ENCODE data around the gene ACOX1. TPM values are rescaled to one million over a fixed set of nuclear protein-coding genes. Genes with fewer than 3 reads are reported as not detected.

Gene ACOX1
- total RNA-seq, 4 donors from 2014 or later: 37.0 to 254 (median 212) TPM

DNA sequence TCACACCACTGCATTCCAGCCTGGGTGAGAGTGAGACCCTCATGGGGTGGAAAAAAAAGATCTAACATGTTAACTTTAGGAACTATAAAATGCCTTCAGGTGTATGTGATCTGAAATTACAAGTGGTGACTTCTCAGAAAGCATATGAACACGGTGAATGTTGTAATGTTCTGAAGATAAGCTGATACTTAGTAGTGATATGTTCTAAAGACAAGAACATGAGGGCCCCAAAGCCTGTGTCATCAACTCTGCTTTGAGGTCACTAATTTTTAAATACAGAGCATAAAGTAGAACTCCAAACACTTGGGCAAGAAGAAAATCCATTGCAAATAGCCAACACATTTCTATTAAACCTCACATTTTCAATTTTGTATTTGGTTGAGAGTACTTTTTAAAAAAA is 35.5 kb downstream of the ACOX1 start:
- intact Hi-C loops (cut with DNase I; ENCODE audit: low total_unique reads) (no loop called here), in situ Hi-C loops (cut with MboI; ENCODE audit: low pct_ligation_motif_present in 1 of 4, low pct_unique_long_range_greater_than_20kb in 1 of 4, low sequenced_read_pairs in 3 of 4) (no loop called here)
- H3K9me3 ChIP-seq: no peaks in the 10 kb centered on the region
- DNase-seq: no peak
- H3K36me3 ChIP-seq: peaks cover 0 to 32% (median 12%) of the 10 kb centered on the region in 4 donors
- peaks cover 5 to 13% (median 11%) of the 10 kb centered on the region in 4 donors for H3K4me1 ChIP-seq
- WGBS, 2 donors (ENCODE audit: low coverage in 1 of 2): 92 to 100% methylated on average over 1 of the region's 1 CpG
- TF ChIP-seq EP300 (IDR thresholded peaks at IDR 0.05; ENCODE audit: low read depth) (no peak), POLR2A (IDR thresholded peaks at IDR 0.05) (no peak), POLR2AphosphoS5 (IDR thresholded peaks at IDR 0.05) (no peak)
- H3K27me3 ChIP-seq: no peaks in the 10 kb centered on the region
- H3K4me3 ChIP-seq: no peak overlapping the region
- H3K27ac ChIP-seq: no peak overlapping the region

DNA sequence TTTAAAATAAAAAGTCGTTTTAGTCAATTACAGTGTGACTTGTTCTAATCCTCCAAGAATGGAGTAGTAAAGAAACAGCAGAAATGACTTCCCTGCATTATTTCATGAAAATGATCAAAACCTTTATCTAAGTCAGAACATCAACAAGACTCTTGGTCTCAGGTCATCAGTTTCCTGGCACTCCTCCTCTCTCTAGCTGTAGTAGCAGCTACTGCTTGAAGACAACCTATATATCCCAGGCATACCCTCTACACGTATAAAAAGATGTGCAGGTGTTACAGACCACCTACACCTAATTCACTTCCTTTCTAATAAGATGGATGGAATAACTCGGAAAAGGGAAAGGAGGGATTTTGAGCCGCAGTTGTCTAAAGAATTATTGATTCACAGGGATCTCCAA is 36.5 kb downstream of the ACOX1 start:
- H3K36me3 ChIP-seq: peaks cover 0 to 22% (median 8%) of the 10 kb centered on the region in 4 donors
- no peaks in the 10 kb centered on the region for H3K9me3 ChIP-seq
- intact Hi-C loops (cut with DNase I; ENCODE audit: low total_unique reads) (no loop called here), in situ Hi-C loops (cut with MboI; ENCODE audit: low pct_ligation_motif_present in 1 of 4, low pct_unique_long_range_greater_than_20kb in 1 of 4, low sequenced_read_pairs in 3 of 4) (no loop called here)
- TF ChIP-seq POLR2AphosphoS5 (IDR thresholded peaks at IDR 0.05) (no peak), EP300 (IDR thresholded peaks at IDR 0.05; ENCODE audit: low read depth) (no peak), CTCF (IDR thresholded peaks at IDR 0.05) (no peak), POLR2A (IDR thresholded peaks at IDR 0.05) (no peak)
- 92 to 93% methylated on average over 4 of the region's 4 CpGs for WGBS, 2 donors (ENCODE audit: low coverage in 1 of 2)
- no peaks in the 10 kb centered on the region for H3K27me3 ChIP-seq
- no peak for DNase-seq
- peaks cover 5 to 13% (median 11%) of the 10 kb centered on the region in 4 donors for H3K4me1 ChIP-seq
- no peak overlapping the region for H3K4me3 ChIP-seq
- no peak overlapping the region for H3K27ac ChIP-seq

- DNase-seq: no peak
- TF ChIP-seq POLR2AphosphoS5 (IDR thresholded peaks at IDR 0.05) (no peak), POLR2A (IDR thresholded peaks at IDR 0.05) (no peak), CTCF (IDR thresholded peaks at IDR 0.05) (no peak), EP300 (IDR thresholded peaks at IDR 0.05; ENCODE audit: low read depth) (no peak)
- peaks cover 0 to 17% (median 4%) of the 10 kb centered on the region in 4 donors for H3K36me3 ChIP-seq
Measured at GRCh38 chr17:75941442-75941819, 37.5 kb downstream of the ACOX1 start.

DNA sequence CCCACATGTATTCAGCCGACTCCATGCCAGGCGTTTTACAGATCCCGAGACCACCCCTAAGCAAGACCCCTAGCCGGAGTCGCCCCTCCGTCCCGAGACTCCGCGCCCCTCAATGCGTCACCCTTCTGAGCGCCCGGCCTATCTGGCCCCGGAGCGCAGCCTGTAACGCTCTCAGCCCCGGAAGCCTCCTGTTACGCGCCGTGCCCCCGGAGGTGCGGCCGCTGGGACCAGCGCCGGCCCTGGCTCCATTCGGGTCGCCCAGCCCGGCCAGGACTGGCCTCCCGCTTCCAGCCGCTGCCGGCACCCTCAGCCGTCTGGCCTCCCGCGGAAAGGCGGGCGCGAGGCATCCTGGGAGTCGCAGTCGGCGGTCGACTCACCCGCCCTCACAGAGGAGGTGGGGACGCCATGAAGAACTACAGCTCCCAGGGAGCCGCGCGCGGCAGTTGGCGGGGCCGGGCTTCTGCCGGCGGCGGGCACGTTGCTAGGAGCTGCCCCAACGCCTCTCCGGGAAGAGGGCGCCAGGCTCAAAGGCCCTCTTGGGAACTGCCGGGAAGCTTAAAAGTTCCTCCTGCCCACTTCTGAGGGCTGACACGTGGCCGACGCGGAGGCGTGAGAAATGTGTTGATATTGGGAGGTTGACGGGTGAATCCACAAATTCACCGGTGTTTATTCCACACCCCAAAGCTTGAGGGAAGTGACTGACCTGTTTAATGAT is 38.1 kb downstream of the ACOX1 start, which contains the start of gene FBF1:
Gene FBF1 (minus strand): TSS at position 316 of the 715 bp plus-strand sequence. CDS start 2,893 bp downstream, outside the sequence.
- H3K4me3 ChIP-seq: peak within 1 kb of the TSS; percentile 72 to 93 (median 80)
- in situ Hi-C loops (cut with MboI; ENCODE audit: low pct_ligation_motif_present in 1 of 4, low pct_unique_long_range_greater_than_20kb in 1 of 4, low sequenced_read_pairs in 3 of 4): no loop called here
- WGBS, 2 donors (ENCODE audit: low coverage in 1 of 2): 0 to 1% methylated on average over 1 to 36 of the region's 63 CpGs

More at GRCh38 chr17:75941442-75941819, 37.5 kb downstream of the ACOX1 start:
- peak overlapping the region in 3 of 4 donors; percentile 72 to 93 (median 74) for H3K4me3 ChIP-seq
- no peaks in the 10 kb centered on the region for H3K27me3 ChIP-seq
- H3K9me3 ChIP-seq: no peaks in the 10 kb centered on the region
- peak overlapping the region in 3 of 4 donors; percentile 77 to 86 (median 84) for H3K27ac ChIP-seq
- WGBS, 2 donors (ENCODE audit: low coverage in 1 of 2): 25 to 45% methylated on average over 5 to 6 of the region's 6 CpGs
- in situ Hi-C loops (cut with MboI; ENCODE audit: low pct_ligation_motif_present in 1 of 4, low pct_unique_long_range_greater_than_20kb in 1 of 4, low sequenced_read_pairs in 3 of 4) (no loop called here), intact Hi-C loops (cut with DNase I; ENCODE audit: low total_unique reads) (no loop called here)
- H3K4me1 ChIP-seq: peaks cover 5 to 13% (median 11%) of the 10 kb centered on the region in 4 donors

More for the DNA sequence above, 38.1 kb downstream of the ACOX1 start, which contains the start of gene FBF1:
- intact Hi-C loops (cut with DNase I; ENCODE audit: low total_unique reads): no loop called here
- Histone ChIP-seq H3K27ac (peak within 1 kb of the TSS; percentile 72 to 86 (median 80)), H3K36me3 (peaks cover 0 to 12% (median 2%) of the 10 kb centered on the region in 4 donors), H3K4me1 (peaks cover 5 to 13% (median 11%) of the 10 kb centered on the region in 4 donors), H3K27me3 (no peaks in the 10 kb centered on the region), H3K9me3 (no peaks in the 10 kb centered on the region)
- DNase-seq: peak; percentile 96
- TF ChIP-seq POLR2AphosphoS5 (IDR thresholded peaks at IDR 0.05) (peak; percentile 76 to 91 (median 88)), CTCF (IDR thresholded peaks at IDR 0.05) (peak in 1 of 5 experiments; percentile 18), EP300 (IDR thresholded peaks at IDR 0.05; ENCODE audit: low read depth) (no peak), POLR2A (IDR thresholded peaks at IDR 0.05) (peak; percentile 76)

Data from transverse colon (tissue), 4 donors.